GM03348 (cell line): ENCODE results near the gene C4orf54.

Experiments used
- DNase-seq: peaks from one replicate; pipeline ENCODE4 v3.0.0; 2012; ENCODE audit warnings: low spot score

Gene C4orf54

GRCh38 chr4:99617374-99617773 is 40.3 kb downstream of the C4orf54 start:
- DNase-seq, result no peak

- DNase-seq, result no peak
Measured at GRCh38 chr4:99615170-99615820, 42.3 kb downstream of the C4orf54 start.

GRCh38 chr4:99614491-99614890 is 43.1 kb downstream of the C4orf54 start:
- DNase-seq, result no peak

DNA sequence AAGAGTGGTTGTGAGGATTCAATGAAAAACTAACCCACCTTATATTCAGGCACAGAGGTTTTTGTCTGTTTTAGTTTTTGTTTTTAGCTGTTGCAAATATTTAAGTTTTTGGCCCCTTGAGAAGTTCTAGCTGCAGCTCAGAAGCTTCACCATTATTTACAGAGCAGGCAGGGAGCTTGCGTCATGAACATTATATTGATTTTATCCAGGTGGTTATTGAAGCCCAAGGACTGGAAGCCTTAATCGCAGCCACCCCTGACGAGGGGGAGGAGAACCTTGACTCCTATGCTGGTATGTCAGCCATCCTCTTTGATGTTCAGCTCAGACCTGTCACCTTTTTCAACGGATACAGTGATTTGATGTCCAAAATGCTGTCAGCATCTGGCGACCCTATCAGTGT is 44.9 kb downstream of the C4orf54 start:
- DNase-seq, result no peak

- no peak for DNase-seq
Measured at GRCh38 chr4:99612281-99612680, 45.3 kb downstream of the C4orf54 start.

DNA sequence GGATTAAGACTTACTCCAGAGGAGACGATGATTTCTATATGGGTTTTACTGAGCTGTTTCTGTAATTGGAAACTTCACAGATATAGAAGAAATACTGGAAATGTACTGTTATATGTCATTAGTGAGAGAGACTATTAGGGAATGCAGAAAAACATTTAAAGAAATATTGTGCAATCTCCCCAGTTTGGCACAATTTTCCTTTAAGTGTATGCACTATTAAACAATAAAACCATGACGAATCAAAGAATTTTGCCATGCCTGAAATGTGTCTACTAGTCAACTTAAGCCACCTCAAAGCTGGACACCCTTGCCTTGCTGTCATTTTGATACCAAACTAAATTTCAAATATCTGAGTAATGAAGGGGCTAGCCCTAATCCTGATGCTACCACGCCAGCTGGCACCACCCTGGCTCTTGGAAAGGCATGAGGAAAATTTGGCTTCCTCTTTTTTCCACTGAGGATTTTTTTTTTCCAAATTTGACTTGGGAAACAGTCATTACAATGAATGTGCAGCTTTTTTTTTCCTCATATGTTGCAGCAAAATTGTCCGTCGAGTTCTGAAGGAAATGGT is 46.9 kb downstream of the C4orf54 start:
- no peak for DNase-seq

DNA sequence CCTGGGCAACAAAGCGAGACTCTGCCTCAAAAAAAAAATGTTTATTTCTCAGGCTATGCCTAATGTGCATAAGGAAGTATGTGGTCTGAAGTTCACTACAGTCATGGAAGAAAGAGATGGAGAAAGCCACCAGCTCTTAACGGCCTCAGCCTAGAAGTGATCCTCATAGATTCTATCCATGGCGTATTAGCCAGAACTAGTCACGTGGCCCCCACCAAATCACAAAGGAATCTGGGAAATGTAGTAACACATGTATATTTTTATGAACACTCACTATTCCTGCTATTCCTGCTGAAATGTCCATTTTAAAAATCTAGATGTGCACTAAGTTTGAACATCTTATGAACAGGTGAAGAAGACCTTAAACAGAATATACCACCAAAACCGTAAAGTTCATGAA is 49.2 kb downstream of the C4orf54 start:
- DNase-seq, result no peak
